K562 (cell line): ENCODE results near the gene ERAP2. TPM values are rescaled to one million over a fixed set of nuclear protein-coding genes. Genes with fewer than 3 reads are reported as not detected.
A peak's percentile ranks its signal among the peaks of the same experiment; 100 is the strongest.

ENCODE experiments used
- ATAC-seq: fragments of 200-7000 bp; cut with Tn5 transposase; 3 replicates; pipeline ENCODE4 v1.9.1; 2020; ENCODE audit warnings: moderate library complexity
- Bru-seq: library from RNA; stranded (reverse); fragments of 400-500 nt; gene quantifications from one replicate; lab custom pipeline; 2021; lab: Mats Ljungman, UMichigan
- BruChase-seq, 2 experiments: library from RNA; stranded (reverse); fragments of 400-500 nt; gene quantifications; one replicate each; lab custom pipeline; 2021; lab: Mats Ljungman, UMichigan
- BruUV-seq: library from RNA; stranded (reverse); fragments of 400-500 nt; replicated peaks from 2 replicates; lab custom pipeline; 2021; lab: Mats Ljungman, UMichigan
- CTCF ChIA-PET: fragments of 300-600 bp; formaldehyde crosslinking; extraction: SDS; loops from one replicate; lab custom pipeline; 2021; ENCODE audit warnings: low intra/inter-chr PET ratio; lab: Yijun Ruan, JAX
- POLR2A ChIA-PET: fragments of 300-600, 350-650 bp; sonication (Branson Sonifier 250); formaldehyde crosslinking; extraction: SDS; loops from one replicate; lab custom pipeline; 2021; ENCODE audit warnings: antibody characterized with exemption, inconsistent platforms; lab: Yijun Ruan, JAX
- DNase-seq, 4 experiments: peaks; one replicate each; pipeline versions ENCODE4 v3.0.0 to v3.0.0-alpha.2; 2011 to 2018; ENCODE audit warnings: low spot score in 3 of 4, mixed read lengths in 3 of 4; ENCODE audit errors: extremely low read depth in 1 of 4
- FAIRE-seq: peaks from 2 replicates; lab custom pipeline; 2011; peaks lifted over from hg19 to GRCh38; lab: Jason Lieb, UNC
- H2AFZ ChIP-seq: 2 replicates; pipeline ENCODE4 v1.6.0; 2011; ENCODE audit warnings: low read depth, low read length, control low read depth, inconsistent platforms
- H3K27ac ChIP-seq: fragments of 200-600 bp; 3 replicates; pipeline ENCODE4 v1.8.0; 2011; ENCODE audit warnings: low read depth, mild to moderate bottlenecking, control low read depth, inconsistent platforms, low read length, moderate library complexity, mixed read lengths; ENCODE audit errors: extremely low read depth
- H3K27me3 ChIP-seq, 2 experiments: fragments of 300-600 bp in 1 of 2; 2 replicates in 1 of 2; 3 replicates in 1 of 2; pipeline versions ENCODE4 v1.6.0 to v1.8.0; 2011; ENCODE audit warnings: inconsistent platforms in 2 of 2, low read length in 2 of 2, mild to moderate bottlenecking in 1 of 2, mixed read lengths in 1 of 2, moderate library complexity in 1 of 2; ENCODE audit not compliant: control insufficient read depth in 2 of 2, insufficient read depth in 2 of 2
- H3K36me3 ChIP-seq: fragments of 300-600 bp; 3 replicates; pipeline ENCODE4 v1.8.0; 2011; ENCODE audit warnings: mild to moderate bottlenecking, low read length, inconsistent platforms; ENCODE audit not compliant: control insufficient read depth, insufficient read depth
- H3K4me1 ChIP-seq, 2 experiments: fragments of 200-600 bp in 1 of 2; replicated peaks in 1 of 2; 2 replicates in 1 of 2; 3 replicates in 1 of 2; pipeline versions ENCODE4 v1.5.1 to v1.8.0; 2011; ENCODE audit warnings: inconsistent platforms in 2 of 2, low read length in 2 of 2, mild to moderate bottlenecking in 1 of 2, mixed read lengths in 1 of 2, moderate library complexity in 1 of 2; ENCODE audit not compliant: control insufficient read depth in 2 of 2, insufficient read depth in 2 of 2
- H3K4me2 ChIP-seq: 2 replicates; pipeline ENCODE4 v1.6.1; 2011; ENCODE audit warnings: low read length, control low read depth, inconsistent platforms, mixed read lengths; ENCODE audit not compliant: insufficient read depth
- H3K4me3 ChIP-seq: fragments of 200-600 bp; sonication (generic), shearing (Covaris generic); 2 replicates; pipeline ENCODE4 v1.5.1; 2016; ENCODE audit warnings: control low read depth, inconsistent platforms
- H3K79me2 ChIP-seq: fragments of 200-600 bp; 3 replicates; pipeline ENCODE4 v1.8.0; 2011; ENCODE audit warnings: low read length, inconsistent platforms; ENCODE audit not compliant: control insufficient read depth, insufficient read depth
- H3K9ac ChIP-seq, 2 experiments: 2 replicates each; pipeline versions ENCODE4 v1.6.0 to v1.6.1; 2011; ENCODE audit warnings: low read depth in 2 of 2, low read length in 2 of 2, control low read depth in 1 of 2, inconsistent platforms in 1 of 2, mild to moderate bottlenecking in 1 of 2, mixed read lengths in 1 of 2; ENCODE audit not compliant: insufficient read depth in 1 of 2
- H3K9me1 ChIP-seq: one replicate; pipeline ENCODE4 v1.6.0; 2011; ENCODE audit warnings: inconsistent platforms, mild to moderate bottlenecking, low read length, moderate library complexity; ENCODE audit not compliant: control insufficient read depth, insufficient read depth
- H3K9me3 ChIP-seq: replicated peaks from 2 replicates; pipeline ENCODE4 v1.5.1; 2011; ENCODE audit warnings: low read depth, low read length, inconsistent platforms; ENCODE audit not compliant: control insufficient read depth, insufficient read depth
- H4K20me1 ChIP-seq: replicated peaks from 2 replicates; pipeline ENCODE4 v1.6.1; 2011; ENCODE audit warnings: low read length, inconsistent platforms, mixed read lengths; ENCODE audit not compliant: control insufficient read depth, insufficient read depth
- ATF7 ChIP-seq: fragments of 450-650 bp; IDR thresholded peaks from 2 replicates; pipeline ENCODE4 v1.7.1; 2014; ENCODE audit warnings: mild to moderate bottlenecking, moderate library complexity
- ELK1 ChIP-seq: sonication (generic); formaldehyde crosslinking; IDR thresholded peaks from 2 replicates; pipeline ENCODE4 v1.8.1; 2022; ENCODE audit warnings: missing genetic modification reagents
- MEIS2 ChIP-seq: fragments of 450-650 bp; IDR thresholded peaks from 2 replicates; pipeline ENCODE4 v1.6.1; 2014; ENCODE audit warnings: mild to moderate bottlenecking; ENCODE audit not compliant: partially characterized antibody
- TSHZ1 ChIP-seq: fragments of 250-450 bp; sonication (Bioruptor Pico); IDR thresholded peaks from 2 replicates; pipeline ENCODE4 v1.4.0; 2020; ENCODE audit warnings: mild to moderate bottlenecking, moderate library complexity
- ZNF121 ChIP-seq: sonication (generic); formaldehyde crosslinking; conservative IDR thresholded peaks from 2 replicates; pipeline ENCODE4 v1.8.0; 2022; ENCODE audit warnings: missing genetic modification reagents
- ZNF184 ChIP-seq: sonication (generic); formaldehyde crosslinking; IDR thresholded peaks from 2 replicates; pipeline ENCODE4 v1.5.0; 2020; ENCODE audit warnings: missing genetic modification reagents
- ZNF592 ChIP-seq: fragments of 450-650 bp; IDR thresholded peaks from 2 replicates; pipeline ENCODE4 v1.6.1; 2017; ENCODE audit warnings: antibody characterized with exemption, mild to moderate bottlenecking
- WGBS: fragments of 100-300 bp; shearing (Covaris generic); methylation state at CpG from one replicate; pipeline ENCODE4 v1.1.6; 2016; ENCODE audit warnings: low coverage, mixed read lengths; ENCODE audit not compliant: insufficient coverage; ENCODE audit errors: missing lambda C conversion rate; 5-methylcytosine and 5-hydroxymethylcytosine counted together
- in situ Hi-C: fragments of 300-500 bp; cut with MboI; formaldehyde crosslinking; loops from 4 replicates; pipeline ENCODE4 v1.15.0; 2018; ENCODE audit warnings: inconsistent platforms, mixed read lengths
- intact Hi-C: fragments of 100-400 bp; cut with micrococcal nuclease; formaldehyde crosslinking; loops from 2 replicates; pipeline ENCODE4 v1.14.2; 2022
- long read RNA-seq, 3 experiments: library from polyadenylated mRNA in 2 of 3; library from RNA in 1 of 3; unstranded in 2 of 3; stranded (forward) in 1 of 3; transcript quantifications; one replicate each; pipeline ENCODE4 v2.0.0, GENCODE V29; 2019 to 2022
- polyA minus RNA-seq, 3 experiments: library from RNA; depleted of rRNA, polyadenylated mRNA; stranded (reverse); fragments of >200 nt; gene quantifications; 2 replicates each; pipeline ENCODE4 v1.2.3, GENCODE V29; 2011
- polyA plus RNA-seq, 8 experiments: library from polyadenylated mRNA; depleted of rRNA in 4 of 8; stranded (reverse) in 5 of 8; unstranded in 3 of 8; fragments of >200 nt; fragmentation: Nextera tagmentation in 2 of 8; fragmentation: Illumina TruSeq in 1 of 8; extraction: Ambion mirVana in 2 of 8; extraction: Trizol in 1 of 8; gene quantifications; 2 replicates each; pipeline versions ENCODE4 v1.2.1 to v1.2.3, GENCODE V29; 2011 to 2014; ENCODE audit warnings: inconsistent platforms in 1 of 8, missing spikeins in 1 of 8
- total RNA-seq, 7 experiments: library from RNA; depleted of rRNA in 6 of 7; stranded (reverse); fragments of >200 nt in 6 of 7; fragmentation: Illumina TruSeq in 2 of 7; extraction: Trizol in 2 of 7; gene quantifications; 2 replicates each; pipeline versions ENCODE4 v1.2.1 to v1.2.3, GENCODE V29; 2011 to 2021; ENCODE audit warnings: low replicate concordance in 1 of 7

ERAP2 gene
- total RNA-seq (2011; cell fraction: chromatin; rRNA removed; ENCODE audit: low replicate concordance), result 5.1 and 15.3 TPM in 2 replicates
- total RNA-seq (2011; cell fraction: nucleolus; rRNA removed), result 2.8 and 5.9 TPM in 2 replicates
- 6.0 and 8.9 TPM in 2 replicates for total RNA-seq (2011; cell fraction: nucleoplasm; rRNA removed)
- 1.7 and 2.5 TPM in 2 replicates for total RNA-seq (2014; rRNA removed)
- total RNA-seq (2014; rRNA removed; fragmentation: Illumina TruSeq; extraction: Trizol), result 2.3 and 2.4 TPM in 2 replicates
- 2.3 and 3.0 TPM in 2 replicates for total RNA-seq (2015; rRNA removed; fragmentation: Illumina TruSeq; extraction: Trizol)
- 1.4 and 2.2 TPM in 2 replicates for total RNA-seq (2021)
- 1.9 and 2.1 TPM in 2 replicates for polyA plus RNA-seq (2011; rRNA removed)
- polyA plus RNA-seq (2011; cell fraction: cytosol; rRNA removed), result 0.30 and 0.72 TPM in 2 replicates
- polyA plus RNA-seq (2011; cell fraction: nucleus; rRNA removed), result 3.1 and 3.2 TPM in 2 replicates
- 0.83 and 1.8 TPM in 2 replicates for polyA plus RNA-seq (2012)
- polyA plus RNA-seq (2014; fragmentation: Illumina TruSeq; extraction: Trizol), result 1.3 TPM in 2 replicates
- polyA plus RNA-seq (2014; fragmentation: Nextera tagmentation; extraction: Ambion mirVana), result 1 to 10 TPM in 1 of 2 experiments, under 1 TPM in 1; 0.93 to 1.2 TPM
- polyA plus RNA-seq (2014; rRNA removed), result 0.27 and 4.0 TPM in 2 replicates
- 6.5 and 7.6 TPM in 2 replicates for polyA minus RNA-seq (2011; rRNA and poly(A)+ RNA removed)
- polyA minus RNA-seq (2011; cell fraction: cytosol; rRNA and poly(A)+ RNA removed), result 0.82 and 1.6 TPM in 2 replicates
- polyA minus RNA-seq (2011; cell fraction: nucleus; rRNA and poly(A)+ RNA removed), result 7.8 and 12.4 TPM in 2 replicates
- Bru-seq, nascent RNA, result percentile 47 among the genes with signal in this experiment
- percentile 56 among the genes with signal in this experiment for BruChase-seq, experiment 1, labeled RNA remaining after a 2-hour chase
- BruChase-seq, experiment 2, labeled RNA remaining after a 6-hour chase, result percentile 57 among the genes with signal in this experiment
- long read RNA-seq, experiment 1, partial matches to known transcripts, result 1 of 1 reads
- long read RNA-seq, experiment 1, other reads (novel, unspliced or antisense), result 0 of 1 reads
- long read RNA-seq, experiment 2, result 0 reads
- long read RNA-seq, experiment 3, result 0 reads

- BruUV-seq, result no TSS peak
- Histone ChIP-seq H4K20me1 (no peaks in the 10 kb centered on the region), H3K36me3 (no peaks in the 10 kb centered on the region), H3K9me1 (no peaks in the 10 kb centered on the region), H3K9me3 (no peaks in the 10 kb centered on the region), H3K27me3 (no peaks in the 10 kb centered on the region), H3K4me3 (peak within 1 kb of the TSS; percentile 52), H3K4me1 (peaks cover 0 to 22% of the 10 kb centered on the region in 2 experiments; a peak in 3 of 5 replicates), H2AFZ (peak within 1 kb of the TSS; percentile 96), H3K4me2 (peak within 1 kb of the TSS; percentile 81), H3K9ac (peak within 1 kb of the TSS; percentile 53 to 77; a peak in 3 of 4 replicates), H3K79me2 (no peaks in the 10 kb centered on the region), H3K27ac (peak within 1 kb of the TSS; percentile 80)
- FAIRE-seq (peak; percentile 69), DNase-seq (peak; percentile 20 to 56 (median 36)), ATAC-seq (peak; percentile 72)
- in situ Hi-C loops (loop anchor here (5.0 kb wide), 1 partner anchor 286 kb away; no protein-coding TSS in a partner anchor), intact Hi-C loops (loop anchor here (2.0 kb wide), 1 partner anchor 58 kb away; no protein-coding TSS in a partner anchor)
- WGBS, result 0% methylated on average over 6 of the region's 6 CpGs
- ChIA-PET CTCF (interaction anchor here (0.6 kb wide), 1 partner anchor 86 kb away, joined by 4 read pairs; no protein-coding TSS in a partner anchor), POLR2A (interaction anchor here (1.1 to 1.7 kb wide), 3 partner anchors 9 to 87 kb away, joined by 3 to 6 read pairs (median 4); partner anchors contain the start of gene ERAP1)
- TF ChIP-seq ZNF184 (CRISPR knock-in tag) (no peak), ZNF121 (CRISPR knock-in tag) (no peak), TSHZ1 (CRISPR knock-in tag) (no peak), ATF7 (peak; percentile 10; the same call in 1 of the 2 replicates), MEIS2 (peak; percentile 31), ELK1 (CRISPR knock-in tag) (no peak), ZNF592 (0 out of 2 replicates have a peak, but pooled peaks have one; percentile 34)
Measured at GRCh38 chr5:96876292-96876850, at the start of gene ERAP2. Gene ERAP2 (plus strand): TSS chr5:96876500. CDS start chr5:96879686, 3,186 bp downstream.
